ENCODE data around the gene OXTR.
"Not testable (repeated sequence)": the region's sequence is repeated elsewhere in the genome, so short reads cannot be mapped to it uniquely, and the experiment has no call there.

OXTR gene

DNA sequence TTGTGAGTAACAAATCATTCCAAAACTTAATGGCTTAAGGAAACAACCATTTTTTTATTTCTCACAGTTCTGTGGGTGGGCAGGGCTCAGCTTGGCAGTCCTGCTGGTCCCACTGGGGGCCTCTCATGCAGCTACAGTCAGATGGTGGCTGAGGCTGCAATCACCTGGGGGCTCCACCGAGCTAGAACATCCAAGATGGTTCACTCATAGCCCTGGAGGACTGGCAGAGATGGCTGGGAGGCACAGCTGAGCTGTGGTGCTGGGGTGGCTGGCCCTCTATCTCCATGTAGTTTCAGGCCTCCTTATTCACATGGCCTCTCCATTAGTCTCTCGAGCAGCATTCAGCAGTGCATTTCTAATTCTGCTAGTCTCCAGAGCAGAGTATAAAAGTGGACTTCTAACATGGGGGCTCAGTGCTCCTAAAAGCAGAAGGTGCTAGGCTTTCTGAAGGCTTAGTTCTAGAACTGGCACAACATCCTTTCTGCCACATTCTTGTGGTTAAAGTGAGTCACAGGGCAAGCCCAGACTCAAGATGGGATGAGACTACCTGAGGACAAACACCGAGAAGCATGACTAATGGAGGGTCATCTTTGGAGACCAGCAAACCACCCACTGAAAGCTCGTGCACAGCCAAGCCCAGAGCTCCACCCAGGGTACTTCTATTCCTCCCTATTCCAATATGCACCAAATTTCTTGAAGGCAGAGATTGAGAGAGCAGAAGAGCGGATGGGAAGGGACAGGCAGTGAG is 29.5 kb downstream of the OXTR start:
- DNase-seq, result peak; percentile 16

DNA sequence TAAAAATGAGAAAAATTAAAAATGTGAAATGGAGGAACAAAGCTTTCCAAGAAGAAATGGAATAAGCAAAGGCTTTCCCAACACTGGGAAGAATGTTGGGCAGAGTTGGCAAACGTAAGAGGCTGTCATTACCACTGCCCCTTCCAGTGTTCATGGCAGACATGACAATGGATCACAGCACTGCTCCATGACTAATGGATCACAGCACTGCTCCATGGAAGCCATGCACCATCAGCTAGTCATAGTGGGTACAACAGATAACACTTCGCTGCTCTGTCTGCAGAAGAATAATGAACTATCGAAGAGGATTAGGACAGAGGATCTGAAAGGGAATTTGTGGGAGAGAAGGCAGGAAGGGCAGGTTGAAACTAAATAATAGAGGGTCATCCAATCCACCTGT is 30.8 kb downstream of the OXTR start:
- no peak for DNase-seq

DNA sequence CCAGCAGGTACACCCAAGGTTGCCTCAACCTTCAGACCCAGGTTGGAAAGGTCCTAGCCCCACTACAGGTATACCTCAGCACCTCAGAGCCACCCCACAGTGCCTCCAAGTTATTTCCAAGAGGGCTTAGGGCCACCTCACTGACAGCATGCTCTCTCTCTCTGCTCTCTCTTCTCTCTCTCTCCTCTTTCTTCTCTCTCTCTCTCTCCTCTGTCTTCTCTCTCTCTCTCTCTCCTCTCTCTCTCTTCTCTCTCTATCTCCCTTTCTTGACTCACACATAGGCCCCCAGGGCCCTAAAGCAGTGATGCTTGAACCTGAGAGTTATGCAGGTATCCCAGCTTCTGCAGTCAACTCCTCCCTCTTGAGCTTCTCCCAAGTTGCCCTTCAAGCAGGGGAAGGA is 31.6 kb downstream of the OXTR start:
- no peak for DNase-seq

DNA sequence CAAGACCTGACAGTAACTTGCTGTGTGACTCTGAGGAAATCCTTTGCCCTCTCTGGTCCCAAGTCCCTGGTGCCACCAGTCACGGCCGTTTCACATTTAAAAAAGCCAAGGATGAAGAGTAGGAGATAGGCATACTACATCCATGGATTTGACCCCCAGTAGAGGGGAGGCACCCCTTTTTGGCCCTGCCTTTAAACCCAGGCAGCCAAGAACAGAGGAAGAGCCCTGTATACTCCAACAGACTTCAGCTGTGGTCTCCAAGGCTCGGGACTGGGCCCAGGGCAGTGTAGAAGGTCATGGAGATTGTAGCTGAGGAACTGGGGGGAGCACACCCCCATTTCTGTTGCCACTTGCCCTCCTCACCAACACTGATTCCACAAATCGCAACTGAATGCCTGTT is 32.1 kb downstream of the OXTR start:
- no peak for DNase-seq

DNA sequence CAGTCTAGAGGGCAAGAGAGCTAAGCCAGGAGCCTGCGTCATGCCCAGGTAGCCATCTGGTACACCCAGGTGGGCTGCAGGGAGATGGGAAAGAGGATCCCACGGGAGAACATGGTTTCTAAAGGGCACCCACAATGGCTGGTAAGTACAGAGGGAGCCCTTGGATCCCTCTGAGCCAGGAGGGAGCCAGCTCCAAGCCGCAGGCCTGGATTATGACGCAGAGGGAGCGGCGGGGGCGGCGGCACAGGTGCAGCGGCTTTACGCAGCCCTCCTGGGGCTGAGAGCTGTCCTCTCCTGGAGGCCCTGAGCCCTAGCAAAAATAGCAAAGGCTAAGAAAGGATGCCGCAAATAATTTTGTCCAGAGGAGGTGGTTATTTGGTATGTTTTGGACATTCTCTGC is 33.0 kb downstream of the OXTR start:
- DNase-seq, result no peak

DNA sequence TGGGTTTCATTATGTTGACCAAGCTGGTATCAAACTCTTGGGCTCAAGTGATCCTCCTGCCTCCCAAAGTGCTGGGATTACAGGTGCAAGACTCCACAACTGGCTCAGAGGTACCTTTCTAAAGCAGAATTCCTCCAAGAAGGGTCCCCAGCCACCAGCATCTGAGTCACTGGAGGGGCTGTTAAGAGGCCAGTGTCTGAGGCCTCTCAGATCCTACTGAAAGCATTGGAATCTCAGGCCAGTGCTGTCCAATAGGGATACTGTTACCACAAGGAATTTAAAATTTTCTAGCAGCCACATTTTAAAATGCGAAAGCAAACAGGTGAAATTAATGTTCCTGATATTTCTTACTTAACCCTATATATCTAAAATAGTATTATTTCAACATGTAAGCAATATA is 34.5 kb downstream of the OXTR start:
- no peak for DNase-seq

DNA sequence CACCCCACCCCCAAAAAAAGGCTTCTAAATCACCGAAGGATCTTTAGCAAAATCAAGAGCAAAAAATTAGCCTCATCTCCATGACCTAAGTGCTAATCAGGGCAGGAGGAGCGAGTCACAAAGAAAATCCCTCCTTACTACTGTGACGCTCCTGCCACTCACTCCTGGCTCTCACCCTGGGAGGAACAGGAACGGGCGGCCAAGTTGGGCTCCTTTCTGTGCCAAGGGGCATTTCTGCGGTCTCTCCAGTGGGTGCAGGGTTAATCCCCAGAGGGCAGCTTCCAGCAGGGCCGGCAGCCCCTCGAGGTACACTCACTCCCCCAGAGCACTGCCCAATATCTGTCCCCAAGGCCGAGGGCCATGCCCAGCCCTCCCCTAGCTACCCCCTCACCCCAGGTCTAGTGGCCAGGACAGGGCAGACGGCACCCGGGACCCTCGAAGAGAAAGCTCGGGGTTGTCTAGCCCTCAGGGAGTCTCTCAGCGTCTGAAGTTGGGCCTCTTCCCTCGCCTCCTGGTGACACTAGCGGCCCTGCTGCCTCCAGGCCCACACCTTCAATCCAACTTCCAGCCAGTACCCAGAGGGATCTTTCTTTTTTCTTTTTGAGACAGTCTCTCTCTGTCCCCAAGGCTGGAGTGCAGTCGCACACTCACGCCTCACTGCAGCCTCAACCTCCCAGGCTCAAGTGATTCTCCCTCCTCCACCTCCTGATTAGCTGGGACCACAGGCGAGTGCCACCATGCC is 35.1 kb downstream of the OXTR start:
- DNase-seq, result no peak

DNA sequence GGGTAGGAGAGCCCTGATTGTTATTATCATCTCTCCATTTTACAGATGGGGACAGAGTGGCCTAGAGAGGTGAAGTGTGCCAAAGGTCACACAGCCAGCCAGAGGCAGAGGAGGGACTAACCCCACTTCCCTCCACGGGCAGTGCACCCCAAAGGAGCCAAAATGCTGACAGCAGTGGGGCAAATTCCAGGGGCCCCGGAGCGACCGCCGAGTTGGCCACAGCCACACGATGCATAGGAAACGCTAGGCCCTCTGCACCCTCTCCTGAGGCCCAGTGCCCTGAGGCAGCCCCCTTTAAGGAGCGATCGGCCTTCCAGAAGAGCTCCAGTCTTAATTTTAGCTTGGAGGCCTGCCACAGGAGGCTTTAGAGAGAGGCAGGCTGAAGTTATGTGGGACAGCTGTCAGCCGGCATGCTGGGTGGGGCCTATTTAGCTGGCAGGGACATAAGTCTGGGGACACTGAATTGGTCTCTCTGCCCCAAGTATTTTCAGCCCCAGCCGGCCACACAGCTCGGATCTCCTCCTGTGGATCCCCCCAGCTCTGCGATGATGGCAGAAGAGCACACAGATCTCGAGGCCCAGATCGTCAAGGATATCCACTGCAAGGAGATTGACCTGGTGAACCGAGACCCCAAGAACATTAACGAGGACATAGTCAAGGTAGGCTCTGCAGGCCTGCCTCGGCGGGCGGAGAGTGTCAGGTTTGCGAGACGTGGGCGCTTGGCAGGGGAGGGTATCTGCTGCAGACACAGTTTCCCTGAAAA is 35.9 kb downstream of the OXTR start, which contains the start of gene CAV3:
Gene CAV3, plus strand, starts transcription at position 471 of the 763 bp plus-strand sequence. Its CDS starts 75 bp downstream, at position 546.
- no peak for DNase-seq

DNA sequence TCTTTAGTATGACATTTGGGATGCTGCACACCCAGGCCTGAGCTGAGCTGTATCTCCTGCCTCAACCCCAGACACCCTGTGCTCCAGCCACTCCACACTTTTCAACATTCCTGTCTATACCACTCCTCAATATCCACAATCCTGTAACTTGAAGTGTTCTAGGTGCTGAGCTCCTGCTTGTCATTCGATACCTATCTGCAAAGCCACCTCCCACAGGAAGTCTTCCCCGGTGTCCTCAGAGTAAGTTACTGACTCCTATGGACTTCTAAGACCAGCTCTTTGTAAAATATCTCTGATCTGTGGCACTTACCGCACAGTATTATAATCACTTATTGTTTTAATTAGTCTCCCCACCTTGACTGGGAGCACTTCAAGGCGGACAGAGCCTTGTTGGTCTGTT is 37.0 kb downstream of the OXTR start:
- no peak for DNase-seq

DNA sequence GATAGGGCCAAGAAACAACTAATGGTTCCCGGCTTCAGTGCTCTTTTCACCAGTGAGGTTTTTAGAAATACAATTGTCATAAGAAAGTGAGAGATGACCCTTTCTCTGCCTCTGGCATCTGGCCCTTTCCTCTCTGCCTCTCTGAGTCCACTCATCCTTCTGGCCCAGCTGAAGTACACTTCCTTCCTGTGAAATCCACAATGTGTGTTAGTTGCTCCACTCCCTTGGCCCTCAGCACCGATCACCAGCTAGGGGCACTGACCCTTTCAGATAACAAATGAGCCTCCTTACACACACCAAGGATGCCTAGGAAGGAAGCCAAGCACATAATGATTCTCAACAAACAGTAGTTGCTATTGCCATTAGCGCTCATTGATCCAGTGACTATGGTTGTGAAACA is 38.8 kb downstream of the OXTR start:
- DNase-seq, result no peak

DNA sequence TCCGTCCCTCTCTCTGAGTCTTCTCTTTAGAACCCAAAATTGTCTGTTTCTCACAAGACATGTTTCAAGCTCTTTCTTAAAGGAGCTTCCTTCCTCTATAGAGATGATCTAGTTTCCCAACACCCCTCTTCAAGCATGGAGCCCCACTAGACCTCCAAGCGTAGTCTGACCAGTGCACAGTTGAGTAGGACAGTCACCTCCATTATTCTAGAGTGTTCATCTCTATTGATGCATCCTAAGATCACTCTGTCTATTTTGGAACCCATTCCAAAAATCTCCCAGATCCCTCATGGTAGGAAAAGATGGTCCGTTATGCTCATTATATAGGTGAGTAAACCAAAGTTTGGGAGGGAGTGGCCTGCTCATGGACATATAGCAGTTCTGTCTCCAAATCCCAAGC is 39.9 kb downstream of the OXTR start:
- no peak for DNase-seq

DNA sequence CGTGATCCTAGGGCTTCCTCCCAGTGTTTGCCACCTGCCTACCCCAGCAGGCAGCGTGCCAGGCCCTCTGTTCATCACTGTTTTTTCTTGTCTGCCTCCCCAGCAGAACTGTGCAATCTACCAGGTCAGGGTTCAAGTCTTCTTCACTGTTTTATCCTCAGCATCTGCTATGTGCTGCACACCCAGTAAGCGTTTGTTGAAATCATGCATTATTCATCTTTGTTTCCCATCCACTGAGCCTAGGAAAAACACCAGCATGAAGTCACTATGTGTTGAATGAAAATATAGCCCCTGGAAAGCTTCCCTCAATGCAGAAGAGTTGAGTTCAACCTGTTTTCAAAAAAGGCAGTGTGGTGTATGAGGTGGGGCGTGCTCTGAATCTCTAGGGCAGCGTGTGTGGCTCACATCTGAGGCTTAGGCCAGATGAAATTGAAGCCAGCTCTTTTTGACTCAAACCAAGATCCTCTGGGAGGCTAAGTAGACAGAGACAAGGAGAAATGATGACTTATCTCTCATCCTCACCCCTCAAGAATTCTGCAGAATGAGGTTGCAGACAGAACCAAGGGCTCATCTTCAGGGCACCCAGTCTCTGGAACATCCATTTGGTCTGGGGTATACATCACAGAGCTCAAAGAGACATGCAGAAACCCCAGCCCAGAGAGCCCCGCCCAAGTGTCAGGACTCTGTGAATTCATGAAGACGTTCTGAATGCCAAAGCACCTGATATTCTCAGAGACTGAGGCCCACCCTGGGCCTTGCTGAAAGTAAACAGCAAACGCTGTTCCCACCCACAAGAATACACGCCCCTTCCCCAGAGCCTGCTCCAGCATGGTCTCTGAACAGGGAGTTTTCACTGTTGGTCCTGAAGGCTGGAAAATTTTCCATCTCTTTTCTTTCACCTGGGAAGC is 41.6 kb downstream of the OXTR start:
- DNase-seq, result no peak

DNA sequence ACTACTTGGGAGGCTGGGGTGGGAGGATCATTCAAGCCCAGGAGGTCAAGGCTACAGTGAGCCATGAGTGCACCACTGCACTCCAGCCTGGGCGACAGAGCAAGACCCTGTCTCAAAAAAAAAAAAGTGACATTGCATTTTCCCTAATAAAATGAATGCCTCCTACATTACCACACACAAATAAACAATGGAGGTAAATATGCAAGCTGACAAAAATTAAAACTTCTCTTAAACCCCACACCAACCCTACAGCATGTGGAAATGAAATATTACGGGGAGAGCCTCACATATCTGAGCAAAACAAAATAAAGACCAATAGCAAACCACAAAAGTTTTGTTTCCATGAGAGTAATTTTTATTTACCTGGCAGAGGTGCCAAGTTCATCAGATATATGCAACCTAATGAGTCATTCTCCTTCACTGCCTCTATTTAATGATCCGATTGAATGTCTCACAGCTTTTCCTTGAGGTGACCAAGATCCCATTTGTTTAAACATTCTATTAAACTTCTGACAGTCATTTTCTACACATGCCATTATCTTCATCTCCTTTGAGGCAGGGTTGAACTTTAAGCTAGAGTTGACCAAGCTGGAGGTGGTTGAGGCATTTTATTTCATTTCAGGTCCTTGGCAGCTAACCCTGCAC is 45.2 kb downstream of the OXTR start:
- DNase-seq, result no peak

DNA sequence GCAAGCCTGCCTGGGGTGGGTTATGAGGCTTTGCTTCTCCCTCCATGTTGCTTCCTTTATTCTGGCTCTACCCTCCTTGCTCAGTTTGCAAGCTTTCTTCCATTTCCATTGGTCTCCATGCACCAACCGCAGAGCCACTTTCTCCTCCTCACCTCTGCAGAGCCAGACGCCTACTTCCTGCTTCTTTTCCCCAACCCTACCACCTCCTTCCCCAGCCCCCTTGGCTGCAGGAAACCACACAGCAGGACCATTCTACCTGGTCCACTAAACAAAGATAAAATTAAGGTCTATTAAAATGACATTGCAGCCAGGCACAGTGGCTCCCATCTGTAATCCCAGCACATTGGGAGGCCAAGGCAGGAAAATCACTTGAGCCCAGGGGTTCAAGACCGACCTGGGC is 45.8 kb downstream of the OXTR start:
- DNase-seq, result no peak

DNA sequence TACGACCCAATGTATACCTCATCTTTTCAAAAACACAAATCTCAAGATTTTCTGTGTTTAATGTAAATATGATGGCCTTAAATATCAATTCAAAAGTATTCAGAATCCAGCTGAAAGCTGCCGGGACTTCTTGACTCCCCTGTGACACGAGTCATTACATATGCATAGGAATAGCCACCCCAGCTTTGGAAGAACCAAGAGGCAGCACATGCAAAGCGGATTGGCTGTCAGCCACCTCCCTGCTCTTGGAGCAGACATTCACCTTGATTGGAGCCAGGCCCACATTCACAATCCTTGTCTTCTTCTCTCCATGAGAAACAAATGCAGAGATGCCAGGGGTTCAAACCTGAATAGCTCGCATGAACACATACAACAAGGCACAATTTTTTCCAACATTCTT is 46.6 kb downstream of the OXTR start:
- no peak for DNase-seq

DNA sequence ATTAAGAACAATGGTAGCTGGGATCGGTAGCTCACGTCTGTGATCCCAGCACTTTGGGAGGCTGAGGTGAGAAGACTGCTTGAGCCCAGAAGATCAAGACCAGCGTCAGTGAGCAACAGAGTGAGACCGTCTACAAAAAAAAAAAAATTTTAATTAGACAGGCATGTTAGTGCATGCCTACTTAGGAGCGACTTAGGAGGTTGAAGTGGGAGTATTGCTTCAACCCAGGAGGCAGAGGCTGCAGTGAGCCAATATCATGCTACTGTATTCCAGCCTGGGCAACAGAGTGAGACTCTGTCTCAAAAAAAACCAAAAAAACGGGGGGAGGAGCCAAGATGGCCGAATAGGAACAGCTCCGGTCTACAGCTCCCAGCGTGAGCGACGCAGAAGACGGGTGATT is 53.7 kb downstream of the OXTR start:
- DNase-seq, result not testable (repeated sequence)

DNA sequence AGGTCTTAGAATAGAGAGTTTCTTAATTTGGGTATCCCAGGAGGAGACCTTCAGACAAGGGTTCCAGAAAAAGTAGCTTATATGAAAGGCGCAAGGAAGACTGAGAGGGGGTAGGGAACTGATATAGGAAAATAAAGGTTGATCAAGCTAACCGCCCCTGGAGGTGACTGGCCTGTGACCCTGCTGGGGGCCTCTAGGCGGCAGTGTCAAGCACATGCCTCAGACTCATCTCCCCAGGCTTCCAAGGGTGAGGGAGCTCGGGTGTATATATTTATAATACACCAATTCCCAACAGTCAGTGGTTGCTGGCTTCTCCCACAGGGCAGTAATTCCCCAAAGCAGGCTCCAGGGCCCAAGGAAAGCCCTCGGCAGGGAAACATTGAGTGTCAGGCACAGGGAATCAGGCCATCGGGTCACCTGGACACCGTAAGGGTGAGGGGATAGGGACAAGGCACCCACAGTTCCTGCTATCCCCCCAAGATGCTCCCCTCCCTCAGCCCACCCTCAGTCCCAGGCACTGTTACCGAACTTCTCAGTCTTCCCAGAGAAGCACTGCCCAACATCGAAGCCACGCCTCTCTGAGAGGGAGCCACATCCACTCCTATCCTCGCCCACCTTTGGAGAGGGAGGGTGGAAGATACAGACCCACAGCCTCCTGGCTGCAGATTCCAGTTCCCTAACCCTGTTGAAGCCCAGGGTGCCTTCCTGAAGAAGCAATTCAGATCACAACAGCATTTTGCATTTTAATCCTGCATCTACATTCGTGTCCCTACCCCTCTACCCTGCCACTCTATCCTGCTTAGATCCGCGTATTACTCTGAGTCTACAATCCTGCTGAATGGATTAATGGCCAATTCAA is 55.3 kb downstream of the OXTR start:
- no peak for DNase-seq

DNA sequence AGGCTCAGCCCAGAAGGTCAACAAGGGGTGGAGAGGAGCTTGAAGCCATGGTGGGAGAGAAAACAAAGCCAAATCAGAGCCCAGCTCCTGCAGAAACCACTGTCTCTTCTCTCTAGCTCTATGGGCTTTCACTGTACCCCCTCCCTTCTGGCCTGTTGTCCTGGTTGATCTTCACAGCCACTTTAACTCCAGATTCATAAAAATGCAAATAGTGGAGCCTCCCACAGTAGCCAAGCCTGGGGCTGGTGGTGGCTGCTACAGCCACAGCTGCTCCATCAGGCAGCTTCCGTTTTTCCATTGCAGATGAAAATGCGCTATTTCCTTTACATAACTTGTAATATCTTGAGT is 56.5 kb downstream of the OXTR start:
- no peak for DNase-seq

DNA sequence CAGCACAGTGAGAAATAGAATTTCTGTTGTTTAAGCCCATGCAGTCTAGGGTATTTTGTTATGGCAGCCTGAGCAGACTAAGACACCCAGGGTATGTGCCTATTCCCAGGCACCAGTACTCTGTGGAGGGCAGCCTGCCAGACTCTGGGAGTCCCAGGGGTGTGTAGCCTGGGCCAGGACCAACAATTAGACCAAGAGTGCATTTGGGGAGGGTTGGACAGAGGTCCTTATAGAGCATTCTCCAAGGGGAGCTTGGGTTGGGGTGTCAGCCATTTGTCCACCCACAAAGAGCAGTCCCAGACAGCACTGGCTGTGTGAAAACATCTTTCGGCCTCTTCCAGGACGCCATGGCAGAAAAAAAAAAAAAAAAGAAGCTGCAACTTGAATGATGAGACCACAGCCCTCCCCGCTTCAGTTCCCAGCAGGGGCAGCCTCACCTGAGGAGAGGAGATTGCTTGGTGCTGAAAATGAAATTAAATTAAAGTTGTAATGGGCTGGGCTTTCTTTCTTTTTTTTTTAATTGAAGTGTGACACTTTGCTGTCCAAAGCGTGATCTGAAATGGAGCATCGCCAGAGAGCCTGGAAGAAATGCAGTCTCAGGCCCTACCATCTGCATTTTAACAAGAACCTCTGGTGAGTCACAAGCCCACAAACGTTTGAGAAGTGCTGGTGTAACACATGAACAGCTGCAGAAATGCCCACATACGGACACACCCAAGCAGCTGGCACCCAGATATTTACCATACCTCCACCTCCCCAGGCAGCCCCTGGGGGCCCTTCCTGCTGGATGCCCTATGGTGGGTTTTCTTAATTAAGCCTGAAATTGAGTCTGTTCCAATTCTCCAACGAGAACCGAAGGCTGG is 57.1 kb downstream of the OXTR start:
- no peak for DNase-seq

DNA sequence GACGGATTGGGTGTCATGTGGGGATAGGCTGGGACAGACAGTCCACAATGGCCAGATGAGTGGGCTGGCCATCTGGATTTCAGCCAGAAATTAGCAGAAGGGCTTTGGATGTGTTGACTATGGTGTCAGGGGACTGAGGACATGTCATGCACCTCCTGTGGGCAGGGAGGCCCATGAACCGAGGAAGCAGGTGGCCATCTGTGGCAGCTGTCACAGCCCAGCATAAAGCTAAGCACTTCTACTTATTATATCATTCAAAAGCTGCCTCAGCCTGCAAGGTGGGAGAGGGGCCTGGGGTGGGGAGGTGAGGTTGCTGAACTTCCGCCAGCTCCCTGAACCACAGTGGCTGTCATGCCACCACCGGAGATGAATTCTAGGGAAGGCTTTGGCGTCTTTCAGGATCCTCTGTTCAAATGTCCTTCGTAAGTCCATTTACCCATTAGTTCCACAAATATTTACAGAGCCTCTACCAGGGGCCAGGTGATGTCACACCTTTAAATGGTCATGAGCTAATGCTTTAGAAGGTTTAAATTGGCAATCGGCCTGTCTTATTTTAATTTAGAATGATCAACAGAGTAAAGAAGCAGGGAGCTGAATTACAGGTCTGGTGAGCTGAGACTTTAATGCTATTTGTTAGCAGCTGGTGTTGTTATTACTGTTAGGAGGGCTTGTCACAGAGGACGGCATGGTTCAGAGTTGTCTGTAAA is 59.5 kb downstream of the OXTR start:
- DNase-seq, result no peak

Measured in stimulated activated CD4-positive, alpha-beta T cell treated with anti-CD3 and anti-CD28 coated beads, Interleukin-1b, Interleukin-23, amount 100 ng/mL, for 48 hours (primary cell).